Effector memory CD4-positive, alpha-beta T cell (primary cell): ENCODE data around the gene UBL3.

Experiments
- DNase-seq, 3 donors: peaks; one replicate each; pipeline ENCODE4 v3.0.0-alpha.2; 2020
- H3K27ac ChIP-seq: 2 replicates; pipeline ENCODE4 v1.7.0; 2013; ENCODE audit warnings: mild to moderate bottlenecking, low read length, moderate library complexity; ENCODE audit not compliant: insufficient read depth, poor library complexity, severe bottlenecking
- H3K27me3 ChIP-seq: replicated peaks from 2 replicates; pipeline ENCODE4 v1.7.0; 2013; ENCODE audit warnings: mild to moderate bottlenecking, low read length; ENCODE audit not compliant: insufficient read depth, control insufficient read depth, poor library complexity, severe bottlenecking
- H3K36me3 ChIP-seq: 2 replicates; pipeline ENCODE4 v1.7.0; 2013; ENCODE audit warnings: mild to moderate bottlenecking, low read length, moderate library complexity; ENCODE audit not compliant: control insufficient read depth, insufficient read depth
- H3K4me1 ChIP-seq: 2 replicates; pipeline ENCODE4 v1.7.0; 2013; ENCODE audit warnings: low read length, mild to moderate bottlenecking; ENCODE audit not compliant: control insufficient read depth, insufficient read depth, poor library complexity, severe bottlenecking
- H3K4me3 ChIP-seq: 2 replicates; pipeline ENCODE4 v1.7.0; 2013; ENCODE audit warnings: low read length, low read depth, mild to moderate bottlenecking; ENCODE audit not compliant: insufficient read depth, poor library complexity, severe bottlenecking
- H3K9me3 ChIP-seq: 2 replicates; pipeline ENCODE4 v1.7.0; 2013; ENCODE audit warnings: mild to moderate bottlenecking, low read length, moderate library complexity; ENCODE audit not compliant: control insufficient read depth

UBL3 gene

DNA sequence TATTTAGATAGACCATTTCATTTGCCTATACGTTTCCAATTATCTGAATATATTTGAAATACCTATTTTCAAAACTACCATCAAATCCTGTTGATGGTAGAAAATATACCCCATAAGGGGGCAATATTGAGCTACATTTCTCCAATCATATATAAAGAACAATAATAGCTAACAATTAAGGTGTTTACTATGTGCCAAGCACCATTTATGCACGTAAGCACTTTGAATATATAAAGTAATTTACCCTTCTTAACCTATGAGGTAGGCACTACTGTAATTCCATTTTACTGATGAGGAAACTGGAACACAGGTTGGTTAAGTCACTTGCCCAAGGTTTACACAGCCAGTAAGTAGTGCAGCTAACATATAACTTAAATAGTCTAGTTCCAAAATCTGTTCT is 79.2 kb downstream of the UBL3 start:
- no peak overlapping the region for H3K27ac ChIP-seq
- no peaks in the 10 kb centered on the region for H3K4me1 ChIP-seq
- H3K36me3 ChIP-seq, result peaks cover 4% of the 10 kb centered on the region
- H3K9me3 ChIP-seq, result no peaks in the 10 kb centered on the region
- H3K4me3 ChIP-seq, result no peak overlapping the region
- no peaks in the 10 kb centered on the region for H3K27me3 ChIP-seq
- DNase-seq, result no peak

GRCh38 chr13:29767006-29767405 is 83.4 kb downstream of the UBL3 start:
- no peaks in the 10 kb centered on the region for H3K4me1 ChIP-seq
- no peak overlapping the region for H3K27ac ChIP-seq

DNA sequence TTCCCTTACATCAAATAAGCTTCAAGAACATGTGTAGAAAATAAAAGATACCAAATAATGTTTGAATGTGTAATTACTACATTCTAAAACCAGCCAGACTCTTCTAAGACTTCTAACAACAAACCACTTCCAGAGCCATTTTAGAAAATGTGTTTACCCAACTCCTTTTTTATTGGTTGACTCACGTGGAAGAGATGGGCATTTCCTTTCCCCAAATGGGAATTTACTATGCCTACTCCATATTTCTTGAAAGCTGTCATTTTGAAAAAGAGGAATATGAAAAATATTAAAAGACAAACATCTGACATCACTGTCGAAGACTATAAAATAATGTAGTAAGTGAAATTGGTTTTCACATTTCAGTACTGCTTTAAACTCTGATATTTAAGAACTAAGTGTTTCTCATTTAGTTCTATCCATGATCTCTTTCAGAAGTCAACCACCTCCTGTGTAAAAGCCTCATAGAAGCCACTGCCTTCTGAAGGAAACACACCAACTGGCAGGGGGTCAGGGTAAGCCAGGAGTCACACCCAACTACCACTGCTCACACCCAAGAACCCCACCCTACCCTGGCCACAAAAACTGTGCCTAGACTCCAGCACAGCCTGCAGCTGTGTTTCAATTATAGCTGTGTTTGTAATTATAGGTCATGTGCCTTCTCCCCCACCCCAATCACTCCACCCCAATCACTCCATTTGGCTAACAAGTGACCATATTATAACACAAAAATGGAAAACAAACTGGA is 86.8 kb downstream of the UBL3 start:
- no peak for DNase-seq
- H3K9me3 ChIP-seq, result no peaks in the 10 kb centered on the region
- no peaks in the 10 kb centered on the region for H3K27me3 ChIP-seq
- no peaks in the 10 kb centered on the region for H3K4me1 ChIP-seq
- peaks cover 6% of the 10 kb centered on the region for H3K36me3 ChIP-seq
- H3K4me3 ChIP-seq, result no peak overlapping the region
- no peak overlapping the region for H3K27ac ChIP-seq

More at GRCh38 chr13:29767006-29767405, 83.4 kb downstream of the UBL3 start:
- H3K36me3 ChIP-seq, result peaks cover 6% of the 10 kb centered on the region
- H3K9me3 ChIP-seq, result no peaks in the 10 kb centered on the region
- no peak overlapping the region for H3K4me3 ChIP-seq
- no peaks in the 10 kb centered on the region for H3K27me3 ChIP-seq
- DNase-seq, result no peak

DNA sequence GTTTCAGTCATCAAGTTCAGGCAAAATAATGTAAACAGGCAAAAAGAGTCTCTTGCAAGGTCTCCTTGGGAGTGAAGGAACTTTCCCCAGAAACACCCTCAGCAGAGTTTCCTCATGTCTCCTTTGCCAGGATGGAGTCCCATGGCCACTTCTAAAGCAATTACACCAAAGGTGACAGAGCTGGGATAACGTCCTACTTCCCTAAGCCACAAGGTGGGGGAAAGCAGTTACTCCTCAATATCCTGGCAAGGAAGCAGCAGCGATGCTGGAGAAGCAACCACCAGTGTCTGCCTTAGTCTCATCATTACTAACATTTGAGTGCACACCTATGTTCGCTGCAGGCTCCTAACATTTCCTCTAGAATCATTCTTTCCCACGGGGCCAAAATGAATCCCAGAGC is 88.6 kb downstream of the UBL3 start:
- DNase-seq, result no peak
- Histone ChIP-seq H3K4me1 (no peaks in the 10 kb centered on the region), H3K4me3 (no peak overlapping the region), H3K9me3 (no peaks in the 10 kb centered on the region), H3K36me3 (peaks cover 6% of the 10 kb centered on the region), H3K27ac (no peak overlapping the region), H3K27me3 (no peaks in the 10 kb centered on the region)

- Histone ChIP-seq H3K27me3 (no peaks in the 10 kb centered on the region), H3K4me1 (no peaks in the 10 kb centered on the region), H3K4me3 (no peak overlapping the region), H3K27ac (no peak overlapping the region), H3K36me3 (peaks cover under 1% of the 10 kb centered on the region), H3K9me3 (no peaks in the 10 kb centered on the region)
- DNase-seq, result no peak
Observed at GRCh38 chr13:29761160-29761559, 89.3 kb downstream of the UBL3 start.

GRCh38 chr13:29760544-29760943 is 89.9 kb downstream of the UBL3 start:
- no peaks in the 10 kb centered on the region for H3K27me3 ChIP-seq
- no peaks in the 10 kb centered on the region for H3K36me3 ChIP-seq
- H3K9me3 ChIP-seq, result no peaks in the 10 kb centered on the region
- H3K27ac ChIP-seq, result no peak overlapping the region
- DNase-seq, result no peak
- H3K4me1 ChIP-seq, result no peaks in the 10 kb centered on the region
- no peak overlapping the region for H3K4me3 ChIP-seq

DNA sequence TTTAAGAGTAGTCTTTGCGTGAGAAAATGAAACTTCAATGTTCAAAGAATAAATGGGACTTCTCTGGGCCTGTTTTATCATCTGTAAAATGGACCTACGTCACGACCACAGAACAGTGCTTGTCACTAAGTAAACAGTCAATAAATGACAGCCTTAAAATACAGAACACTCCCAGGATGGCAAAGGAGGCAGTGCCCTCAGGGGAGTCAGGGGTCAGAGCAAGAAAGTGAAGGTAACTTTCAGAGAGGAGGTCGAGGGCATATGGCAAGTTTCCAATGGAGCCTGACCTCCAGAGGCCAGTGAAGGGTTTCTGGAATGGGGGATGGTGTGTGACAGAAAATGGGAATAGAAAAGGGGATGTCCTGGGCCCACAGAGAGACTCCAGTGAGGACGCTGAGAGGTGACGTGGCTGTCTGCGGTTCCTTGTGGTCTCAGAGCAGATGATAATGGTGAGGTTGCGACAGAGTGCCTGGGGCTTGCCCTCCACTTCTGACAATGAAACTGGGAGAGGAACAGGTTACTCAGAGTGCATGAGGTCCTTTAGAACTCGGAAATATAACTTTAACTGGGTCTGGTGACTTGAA is 91.8 kb downstream of the UBL3 start:
- Histone ChIP-seq H3K4me1 (no peaks in the 10 kb centered on the region), H3K27me3 (no peaks in the 10 kb centered on the region), H3K27ac (peak overlapping the region; percentile 13), H3K4me3 (no peak overlapping the region), H3K36me3 (no peaks in the 10 kb centered on the region), H3K9me3 (no peaks in the 10 kb centered on the region)
- peak; percentile 36 to 63 (median 55) for DNase-seq

DNA sequence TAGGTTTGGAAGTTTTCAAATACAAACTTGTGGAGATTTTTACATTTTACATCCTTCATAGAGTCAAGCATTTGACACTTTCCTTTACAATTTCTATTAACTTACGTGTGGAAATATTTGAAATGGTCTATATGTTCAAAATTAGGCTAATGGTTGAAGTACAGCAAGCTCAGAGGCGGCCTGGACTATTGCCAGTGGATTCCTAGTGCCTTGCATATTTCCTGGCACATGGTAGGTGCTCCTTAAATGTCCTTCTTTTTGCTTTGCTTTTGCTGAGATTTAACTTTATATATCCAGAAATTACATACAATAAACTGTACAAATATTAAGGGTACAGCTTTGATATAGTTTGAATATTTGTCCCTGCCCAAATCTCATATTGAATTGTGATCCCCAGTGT is 93.9 kb downstream of the UBL3 start:
- Histone ChIP-seq H3K36me3 (no peaks in the 10 kb centered on the region), H3K27ac (no peak overlapping the region), H3K4me3 (no peak overlapping the region), H3K9me3 (no peaks in the 10 kb centered on the region), H3K27me3 (no peaks in the 10 kb centered on the region), H3K4me1 (no peaks in the 10 kb centered on the region)
- no peak for DNase-seq

GRCh38 chr13:29754473-29754806 is 96.0 kb downstream of the UBL3 start:
- no peak overlapping the region for H3K4me3 ChIP-seq
- no peak overlapping the region for H3K27ac ChIP-seq
- no peaks in the 10 kb centered on the region for H3K4me1 ChIP-seq
- H3K27me3 ChIP-seq, result no peaks in the 10 kb centered on the region
- H3K36me3 ChIP-seq, result no peaks in the 10 kb centered on the region
- no peaks in the 10 kb centered on the region for H3K9me3 ChIP-seq
- DNase-seq, result no peak

- no peaks in the 10 kb centered on the region for H3K27me3 ChIP-seq
- H3K4me3 ChIP-seq, result no peak overlapping the region
- DNase-seq, result no peak
Observed at GRCh38 chr13:29753618-29754472, 96.6 kb downstream of the UBL3 start.

More at GRCh38 chr13:29753618-29754472, 96.6 kb downstream of the UBL3 start:
- Histone ChIP-seq H3K9me3 (no peaks in the 10 kb centered on the region), H3K36me3 (no peaks in the 10 kb centered on the region), H3K27ac (no peak overlapping the region), H3K4me1 (no peaks in the 10 kb centered on the region)
